Hypothalamus (tissue), 51 donors: ENCODE results near the gene OOSP4A.
"Not testable (repeated sequence)": the region's sequence is repeated elsewhere in the genome, so short reads cannot be mapped to it uniquely, and the experiment has no call there.

Source experiments
- DNase-seq, 51 donors: peaks; one replicate each; lab custom pipeline; 2025; lab: John Stamatoyannopoulos, UW

OOSP4A gene

DNA sequence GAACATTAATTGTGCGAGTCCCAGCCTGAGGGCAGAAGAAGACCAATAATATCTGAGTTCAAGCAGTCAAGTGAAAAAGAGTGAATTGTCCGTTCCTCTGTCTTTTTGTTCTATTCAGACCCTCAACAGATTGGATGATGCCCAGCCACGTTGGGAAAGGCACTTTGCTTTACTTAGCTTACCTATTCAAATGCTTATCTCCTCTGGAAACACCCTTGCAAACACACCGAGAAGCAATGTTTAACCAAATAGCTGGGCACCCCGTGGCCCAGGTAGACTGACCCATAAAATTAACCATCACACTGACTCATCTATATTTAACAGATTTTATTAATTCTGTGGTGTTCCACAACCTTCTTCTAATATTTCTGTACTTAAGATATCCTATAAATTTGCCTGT, 9.3 kb downstream of the OOSP4A start:
- DNase-seq: no peak

GRCh38 chr11:59981106-59981770, 17.4 kb downstream of the OOSP4A start:
- no peak for DNase-seq

- not testable (repeated sequence) for DNase-seq
Measured at GRCh38 chr11:59982037-59982436, 18.2 kb downstream of the OOSP4A start.

DNA sequence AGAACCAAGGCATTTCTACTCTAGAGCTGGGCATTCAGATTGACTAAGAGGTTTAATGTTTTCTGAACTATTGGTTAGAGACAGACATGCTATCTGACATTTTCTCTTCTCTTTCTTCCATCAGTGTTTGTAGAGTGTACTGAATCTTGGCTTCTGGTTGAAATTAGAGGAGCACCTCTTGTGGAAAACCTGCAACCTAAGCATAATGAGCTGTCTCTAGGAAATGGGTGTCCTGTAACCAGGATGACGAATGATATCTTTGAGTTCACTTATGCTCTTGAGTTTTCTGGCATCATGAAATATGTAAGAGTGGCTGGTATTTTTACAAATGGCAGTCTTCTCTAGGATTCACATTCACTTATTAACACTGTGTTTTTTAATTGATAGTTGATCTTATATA, 19.4 kb downstream of the OOSP4A start:
- DNase-seq: no peak

DNA sequence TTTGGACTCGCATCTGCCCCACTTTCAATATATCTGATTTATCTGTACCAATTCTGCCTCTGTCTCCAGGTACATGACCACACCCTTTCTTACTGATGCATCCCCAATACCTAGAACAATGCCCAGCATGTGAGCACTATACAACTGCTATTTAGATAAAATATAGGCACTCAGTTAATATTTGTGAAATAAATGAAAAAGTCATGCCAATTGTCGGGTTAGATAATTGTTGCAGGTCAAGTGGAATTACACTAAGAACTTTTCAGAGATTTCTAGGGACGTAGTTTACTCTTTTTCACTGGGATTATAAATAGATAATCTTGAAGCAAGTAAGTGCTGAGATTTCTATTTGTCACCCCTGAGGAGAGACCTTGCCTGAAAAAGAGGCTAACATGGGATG, 20.5 kb downstream of the OOSP4A start:
- DNase-seq: no peak

DNA sequence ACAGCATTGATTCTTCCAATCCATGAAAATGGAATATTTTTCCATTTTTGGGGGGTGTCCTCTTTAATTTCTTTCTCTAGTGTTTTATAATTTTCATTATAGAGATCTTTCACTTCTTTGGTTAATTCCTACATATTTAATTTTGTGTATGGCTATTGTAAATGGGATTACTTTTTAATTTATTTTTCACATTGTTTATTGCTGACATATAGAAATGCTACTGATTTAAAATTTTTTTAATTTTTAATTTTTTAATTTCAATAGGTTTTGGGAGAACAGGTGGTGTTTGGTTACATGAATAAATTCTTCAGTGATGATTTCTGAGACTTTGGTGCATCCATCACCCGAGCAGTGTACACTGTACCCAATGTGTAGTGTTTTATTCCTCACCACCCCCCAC, 26.6 kb downstream of the OOSP4A start:
- DNase-seq: no peak

DNA sequence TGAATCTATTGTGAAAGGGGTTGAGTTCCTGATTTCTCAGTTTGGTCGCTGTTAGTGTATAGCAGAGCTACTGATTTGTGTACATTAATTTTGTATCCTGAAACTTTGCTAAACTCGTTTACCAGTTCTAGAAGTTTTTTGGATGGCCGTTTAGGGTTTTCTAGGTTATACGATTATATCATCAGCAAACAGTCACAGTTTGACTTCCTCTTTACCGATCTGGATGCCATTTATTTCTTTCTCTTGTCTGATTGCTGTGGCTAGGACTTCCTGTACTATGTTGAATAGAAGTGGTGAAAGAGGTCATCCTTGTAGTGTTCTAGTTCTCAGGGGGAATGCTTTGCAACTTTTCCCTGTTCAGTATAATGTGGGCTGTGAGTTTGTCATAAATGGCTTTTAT, 28.6 kb downstream of the OOSP4A start:
- no peak for DNase-seq

DNA sequence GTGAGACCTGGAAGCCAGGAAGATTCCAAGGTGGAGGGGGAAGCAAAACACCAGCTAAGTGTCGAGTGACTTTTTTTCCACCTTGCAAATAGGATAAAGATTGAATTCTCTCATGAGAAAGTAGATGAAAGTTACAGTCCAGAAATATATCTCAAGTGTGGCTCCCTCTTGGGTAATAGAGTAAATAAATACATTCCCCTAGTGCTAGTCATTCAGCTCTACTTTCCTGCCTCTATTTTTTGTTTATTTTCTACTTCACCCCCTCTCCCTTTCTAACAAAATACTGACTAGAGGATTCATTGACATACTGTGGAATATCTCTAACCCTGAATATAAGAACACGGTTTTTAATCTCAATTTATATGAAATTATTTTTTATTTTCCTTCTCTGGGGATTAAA, 34.0 kb downstream of the OOSP4A start:
- no peak for DNase-seq

DNA sequence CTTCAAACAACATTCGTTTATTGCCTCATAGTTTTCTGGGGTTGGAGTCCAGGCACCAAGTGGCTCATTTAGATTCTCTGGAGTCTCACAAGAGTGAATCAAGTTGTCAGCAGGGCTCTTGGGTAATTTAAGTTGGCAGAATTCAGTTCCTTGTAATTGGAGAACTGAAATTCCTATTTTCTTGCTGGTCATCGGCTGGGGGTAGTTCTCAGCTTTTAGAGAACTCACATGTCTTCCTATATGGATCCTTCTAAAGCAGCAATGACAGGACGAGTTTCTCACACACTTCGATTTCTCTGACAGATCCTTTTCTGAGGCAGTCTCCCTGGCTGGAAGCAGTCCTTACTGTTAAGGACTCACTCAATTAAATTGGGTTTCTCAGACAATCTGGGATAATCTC, 35.9 kb downstream of the OOSP4A start:
- DNase-seq: no peak

DNA sequence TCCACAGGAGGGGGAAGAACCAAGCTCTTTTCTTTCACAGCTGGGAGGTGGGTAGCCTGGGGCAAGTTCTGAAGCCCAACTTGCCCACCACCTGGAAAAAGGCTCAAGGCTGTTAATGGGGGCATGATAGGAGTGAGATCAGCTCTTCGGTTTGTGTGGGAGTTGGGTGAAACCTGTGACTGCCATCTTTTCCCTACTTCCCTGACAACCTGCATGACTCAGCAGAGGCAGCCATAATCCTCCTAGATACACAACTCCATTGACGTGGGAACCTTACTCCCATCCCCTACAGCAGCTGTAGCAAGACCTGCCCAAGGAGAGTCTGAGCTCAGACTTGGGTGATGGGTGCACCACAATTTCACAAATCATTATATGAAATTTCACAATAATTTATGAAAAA, 39.9 kb downstream of the OOSP4A start:
- no peak for DNase-seq

GRCh38 chr11:60005360-60005759, 41.5 kb downstream of the OOSP4A start:
- DNase-seq: no peak

DNA sequence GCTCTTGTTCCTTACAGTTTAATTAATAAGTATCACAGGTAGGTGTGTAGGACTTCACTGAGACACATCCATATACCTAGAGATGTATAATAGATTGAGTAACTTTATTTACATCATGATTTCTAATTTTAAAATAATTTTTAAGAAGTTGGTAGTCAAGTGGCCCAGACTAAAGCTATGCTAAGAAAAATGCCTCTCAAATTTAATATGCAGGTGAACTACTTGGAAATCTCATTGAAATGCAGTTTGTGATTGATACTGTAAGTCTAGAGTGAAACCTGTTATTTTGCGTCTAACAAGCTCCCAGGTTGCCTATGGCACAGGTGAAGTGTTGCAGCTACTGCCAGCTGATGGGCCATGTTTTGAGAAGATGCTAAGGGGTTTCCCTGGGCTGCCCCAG, 53.0 kb downstream of the OOSP4A start, which contains the start of gene OOSP4B:
TSS of gene OOSP4B (plus strand) at position 301 of the 400 bp plus-strand sequence.
- no peak for DNase-seq

DNA sequence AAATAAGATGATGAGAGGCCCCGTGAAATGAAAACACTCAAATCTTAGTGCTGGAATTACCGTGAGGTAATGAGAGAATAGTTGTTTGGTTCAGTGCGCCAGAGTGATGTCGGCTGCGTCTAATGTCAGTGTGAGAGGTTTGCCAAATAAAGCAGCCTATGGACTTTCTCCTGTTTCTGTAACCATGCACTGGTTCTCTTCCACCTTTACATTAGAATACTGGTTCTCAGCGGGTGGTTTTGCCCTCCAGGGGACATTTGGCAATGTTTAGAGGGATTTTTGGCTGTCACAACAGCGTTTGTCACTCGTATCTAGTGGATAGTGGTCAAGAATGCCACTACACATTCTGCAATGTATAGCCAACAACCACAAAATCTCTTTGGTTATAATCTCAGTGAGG, 54.2 kb downstream of the OOSP4A start:
- no peak for DNase-seq
